ENCODE data around the gene LIPA.

LIPA gene

DNA sequence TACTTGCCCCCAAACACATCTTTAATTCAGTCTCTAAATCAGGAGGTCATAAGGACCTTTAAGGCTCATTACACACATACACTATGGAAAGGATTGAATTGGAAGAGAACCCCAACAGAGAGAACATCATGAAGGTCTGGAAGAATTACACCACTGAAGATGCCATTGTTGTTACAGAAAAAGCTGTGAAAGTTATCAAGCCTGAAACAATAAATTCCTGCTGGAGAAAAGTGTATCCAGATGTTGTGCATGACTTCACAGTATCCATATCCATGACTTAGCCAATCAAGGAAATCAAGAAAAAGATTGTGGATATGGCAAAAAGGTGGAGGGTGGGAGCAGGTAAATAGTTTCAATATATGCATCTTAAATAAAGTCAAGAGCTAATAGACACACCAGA is 13.7 kb downstream of the LIPA start:
- H3K27me3 ChIP-seq = no peaks in the 10 kb centered on the region
- H3K9me3 ChIP-seq = no peaks in the 10 kb centered on the region
- H3K36me3 ChIP-seq = no peaks in the 10 kb centered on the region
- no peak overlapping the region for H3K27ac ChIP-seq
- TF ChIP-seq, protein P1, sequence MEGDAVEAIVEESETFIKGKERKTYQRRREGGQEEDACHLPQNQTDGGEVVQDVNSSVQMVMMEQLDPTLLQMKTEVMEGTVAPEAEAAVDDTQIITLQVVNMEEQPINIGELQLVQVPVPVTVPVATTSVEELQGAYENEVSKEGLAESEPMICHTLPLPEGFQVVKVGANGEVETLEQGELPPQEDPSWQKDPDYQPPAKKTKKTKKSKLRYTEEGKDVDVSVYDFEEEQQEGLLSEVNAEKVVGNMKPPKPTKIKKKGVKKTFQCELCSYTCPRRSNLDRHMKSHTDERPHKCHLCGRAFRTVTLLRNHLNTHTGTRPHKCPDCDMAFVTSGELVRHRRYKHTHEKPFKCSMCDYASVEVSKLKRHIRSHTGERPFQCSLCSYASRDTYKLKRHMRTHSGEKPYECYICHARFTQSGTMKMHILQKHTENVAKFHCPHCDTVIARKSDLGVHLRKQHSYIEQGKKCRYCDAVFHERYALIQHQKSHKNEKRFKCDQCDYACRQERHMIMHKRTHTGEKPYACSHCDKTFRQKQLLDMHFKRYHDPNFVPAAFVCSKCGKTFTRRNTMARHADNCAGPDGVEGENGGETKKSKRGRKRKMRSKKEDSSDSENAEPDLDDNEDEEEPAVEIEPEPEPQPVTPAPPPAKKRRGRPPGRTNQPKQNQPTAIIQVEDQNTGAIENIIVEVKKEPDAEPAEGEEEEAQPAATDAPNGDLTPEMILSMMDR (IDR thresholded peaks at IDR 0.05) = no peak
- H3K4me1 ChIP-seq (ENCODE audit: control insufficient read depth in 1 of 2, insufficient read depth in 1 of 2, low read depth in 1 of 2, low read length in 1 of 2) = peaks cover 0 to 9% of the 10 kb centered on the region in 2 experiments
- no peak overlapping the region for H3K4me3 ChIP-seq (ENCODE audit: low read depth in 1 of 2, low read length in 1 of 2)

- Histone ChIP-seq H3K36me3 (no peaks in the 10 kb centered on the region), H3K4me1 (ENCODE audit: control insufficient read depth in 1 of 2, insufficient read depth in 1 of 2, low read depth in 1 of 2, low read length in 1 of 2) (no peaks in the 10 kb centered on the region), H3K9me3 (no peaks in the 10 kb centered on the region), H3K4me3 (ENCODE audit: low read depth in 1 of 2, low read length in 1 of 2) (no peak overlapping the region), H3K27ac (no peak overlapping the region), H3K27me3 (no peaks in the 10 kb centered on the region)
- TF ChIP-seq, protein P1 (IDR thresholded peaks at IDR 0.05) = no peak
Observed at GRCh38 chr10:89236226-89236797, 15.3 kb downstream of the LIPA start.

GRCh38 chr10:89235073-89235798 is 16.3 kb downstream of the LIPA start:
- Histone ChIP-seq H3K27me3 (no peaks in the 10 kb centered on the region), H3K36me3 (no peaks in the 10 kb centered on the region), H3K9me3 (no peaks in the 10 kb centered on the region), H3K4me1 (ENCODE audit: control insufficient read depth in 1 of 2, insufficient read depth in 1 of 2, low read depth in 1 of 2, low read length in 1 of 2) (no peaks in the 10 kb centered on the region), H3K27ac (no peak overlapping the region), H3K4me3 (ENCODE audit: low read depth in 1 of 2, low read length in 1 of 2) (no peak overlapping the region)
- TF ChIP-seq, protein P1 (IDR thresholded peaks at IDR 0.05) = no peak

DNA sequence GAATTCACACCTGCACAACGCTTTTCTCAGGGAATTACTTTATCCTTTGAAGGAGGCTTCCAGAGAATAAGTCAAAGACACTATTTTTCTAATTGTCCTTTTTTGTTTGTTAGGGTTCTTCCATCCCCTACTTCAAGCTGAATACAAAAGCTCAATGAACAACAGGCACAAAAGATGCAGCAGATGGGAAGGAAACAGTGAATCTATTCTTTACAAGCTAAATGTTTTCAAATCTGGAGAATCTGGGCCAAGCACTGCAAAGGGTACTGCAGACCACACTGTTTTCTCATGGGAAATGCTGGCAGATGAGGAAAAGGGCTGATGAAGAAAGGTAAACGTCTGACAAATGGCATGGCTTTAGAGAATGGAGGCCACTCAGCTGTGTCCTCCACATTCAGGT is 18.5 kb downstream of the LIPA start:
- Histone ChIP-seq H3K27ac (no peak overlapping the region), H3K27me3 (no peaks in the 10 kb centered on the region), H3K36me3 (no peaks in the 10 kb centered on the region), H3K4me3 (ENCODE audit: low read depth in 1 of 2, low read length in 1 of 2) (no peak overlapping the region), H3K4me1 (ENCODE audit: control insufficient read depth in 1 of 2, insufficient read depth in 1 of 2, low read depth in 1 of 2, low read length in 1 of 2) (no peaks in the 10 kb centered on the region), H3K9me3 (no peaks in the 10 kb centered on the region)
- TF ChIP-seq, protein P1 (IDR thresholded peaks at IDR 0.05) = no peak

DNA sequence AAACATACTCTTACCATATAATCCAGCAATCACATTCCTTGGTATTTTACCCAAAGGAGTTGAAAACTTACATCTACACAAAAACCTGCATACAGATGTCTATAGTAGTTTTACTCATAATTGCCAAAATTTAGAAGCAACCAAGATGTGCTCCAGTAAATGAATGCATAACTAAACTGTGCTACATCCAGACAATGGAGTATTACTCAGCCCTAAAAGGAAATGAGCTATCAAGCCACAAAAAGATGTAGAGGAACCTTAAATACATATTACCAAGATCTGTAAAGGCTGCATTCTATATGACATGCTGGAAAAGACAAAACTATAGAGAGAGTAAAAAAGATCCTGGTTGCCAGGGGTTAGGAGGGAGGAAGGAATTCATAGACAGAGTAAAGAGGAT is 22.6 kb downstream of the LIPA start:
- Histone ChIP-seq H3K27ac (no peak overlapping the region), H3K27me3 (no peaks in the 10 kb centered on the region), H3K9me3 (no peaks in the 10 kb centered on the region), H3K4me1 (ENCODE audit: control insufficient read depth in 1 of 2, insufficient read depth in 1 of 2, low read depth in 1 of 2, low read length in 1 of 2) (no peaks in the 10 kb centered on the region), H3K36me3 (no peaks in the 10 kb centered on the region), H3K4me3 (ENCODE audit: low read depth in 1 of 2, low read length in 1 of 2) (no peak overlapping the region)
- TF ChIP-seq, protein P1 (IDR thresholded peaks at IDR 0.05) = no peak
